H9 (cell line): Measurements from ENCODE around the gene FHIP1B. TPM values are rescaled to one million over a fixed set of nuclear protein-coding genes. Genes with fewer than 3 reads are reported as not detected.

ENCODE experiments used
- DNase-seq: peaks from one replicate; pipeline ENCODE4 v3.0.0-alpha.2; 2017
- H2AFZ ChIP-seq: one replicate; pipeline ENCODE4 v1.6.1; 2013; ENCODE audit warnings: mild to moderate bottlenecking, low read length, control low read depth, moderate library complexity
- H2AK5ac ChIP-seq: 2 replicates; pipeline ENCODE4 v1.6.1; 2013; ENCODE audit warnings: low read length, control low read depth, mixed read lengths; ENCODE audit not compliant: insufficient read length
- H2BK120ac ChIP-seq: one replicate; pipeline ENCODE4 v1.6.1; 2013; ENCODE audit warnings: low read depth, mild to moderate bottlenecking, low read length, control low read depth, inconsistent platforms; ENCODE audit not compliant: poor library complexity, severe bottlenecking
- H2BK12ac ChIP-seq: 2 replicates; pipeline ENCODE4 v1.6.1; 2013; ENCODE audit warnings: low read length, control low read depth, mixed read lengths, low read depth; ENCODE audit not compliant: insufficient read length
- H2BK15ac ChIP-seq: 2 replicates; pipeline ENCODE4 v1.6.1; 2013; ENCODE audit warnings: low read depth, low read length, control low read depth
- H2BK20ac ChIP-seq: one replicate; pipeline ENCODE4 v1.6.1; 2013; ENCODE audit warnings: low read depth, mild to moderate bottlenecking, low read length, control low read depth, inconsistent platforms; ENCODE audit not compliant: poor library complexity, severe bottlenecking
- H2BK5ac ChIP-seq: 2 replicates; pipeline ENCODE4 v1.6.1; 2013; ENCODE audit warnings: low read length, control low read depth, mixed read lengths; ENCODE audit not compliant: insufficient read length
- H3K14ac ChIP-seq: 2 replicates; pipeline ENCODE4 v1.6.1; 2013; ENCODE audit warnings: low read length, control low read depth; ENCODE audit not compliant: insufficient read depth
- H3K18ac ChIP-seq: 2 replicates; pipeline ENCODE4 v1.6.1; 2013; ENCODE audit warnings: low read depth, mild to moderate bottlenecking, mixed read lengths, low read length, control low read depth; ENCODE audit not compliant: insufficient read length
- H3K23ac ChIP-seq: 2 replicates; pipeline ENCODE4 v1.6.1; 2013; ENCODE audit warnings: low read length, control low read depth, mixed read lengths, low read depth; ENCODE audit not compliant: insufficient read length
- H3K23me2 ChIP-seq: 2 replicates; pipeline ENCODE4 v1.6.1; 2013; ENCODE audit warnings: low read depth, mild to moderate bottlenecking, mixed read lengths, low read length, control low read depth; ENCODE audit not compliant: insufficient read length, poor library complexity, severe bottlenecking
- H3K27ac ChIP-seq: 2 replicates; pipeline ENCODE4 v1.5.1; 2013; ENCODE audit warnings: low read length, control low read depth, mixed read lengths, low read depth; ENCODE audit not compliant: insufficient read length
- H3K27me3 ChIP-seq: 2 replicates; pipeline ENCODE4 v1.6.1; 2013; ENCODE audit warnings: low read length, control low read depth, inconsistent platforms; ENCODE audit not compliant: insufficient read depth
- H3K4ac ChIP-seq: 2 replicates; pipeline ENCODE4 v1.6.1; 2013; ENCODE audit warnings: low read depth, mild to moderate bottlenecking, control low read depth, inconsistent platforms, low read length, moderate library complexity
- H3K4me1 ChIP-seq: 2 replicates; pipeline ENCODE4 v1.6.1; 2013; ENCODE audit warnings: low read length, control low read depth, inconsistent platforms; ENCODE audit not compliant: insufficient read depth
- H3K4me2 ChIP-seq: 2 replicates; pipeline ENCODE4 v1.6.1; 2013; ENCODE audit warnings: low read length, control low read depth, mixed read lengths; ENCODE audit not compliant: insufficient read length, insufficient read depth
- H3K56ac ChIP-seq: 2 replicates; pipeline ENCODE4 v1.6.1; 2013; ENCODE audit warnings: low read depth, mild to moderate bottlenecking, mixed read lengths, low read length, control low read depth; ENCODE audit not compliant: insufficient read length
- H3K79me1 ChIP-seq: 2 replicates; pipeline ENCODE4 v1.6.1; 2013; ENCODE audit warnings: low read depth, mild to moderate bottlenecking, moderate library complexity, low read length, control low read depth, inconsistent platforms; ENCODE audit not compliant: insufficient read depth, poor library complexity, severe bottlenecking
- H3K79me2 ChIP-seq: 2 replicates; pipeline ENCODE4 v1.6.1; 2013; ENCODE audit warnings: low read length, control low read depth, inconsistent platforms; ENCODE audit not compliant: insufficient read depth
- H3K9ac ChIP-seq: 2 replicates; pipeline ENCODE4 v1.6.1; 2013; ENCODE audit warnings: low read length, control low read depth, mixed read lengths; ENCODE audit not compliant: insufficient read length; ENCODE audit errors: extremely low read depth
- H3K9me3 ChIP-seq: one replicate; pipeline ENCODE4 v1.6.1; 2013; ENCODE audit warnings: low read depth, low read length, inconsistent platforms; ENCODE audit not compliant: control insufficient read depth
- H3T11ph ChIP-seq: one replicate; pipeline ENCODE4 v1.6.1; 2013; ENCODE audit warnings: mild to moderate bottlenecking, low read length, control low read depth, inconsistent platforms
- H4K20me1 ChIP-seq: one replicate; pipeline ENCODE4 v1.6.1; 2013; ENCODE audit not compliant: control insufficient read depth, insufficient read length, insufficient read depth
- H4K5ac ChIP-seq: 2 replicates; pipeline ENCODE4 v1.6.1; 2013; ENCODE audit warnings: low read depth, mild to moderate bottlenecking, mixed read lengths, low read length, control low read depth; ENCODE audit not compliant: insufficient read length
- H4K8ac ChIP-seq: replicated peaks from 2 replicates; pipeline ENCODE4 v1.6.1; 2013; ENCODE audit warnings: low read length, control low read depth, mixed read lengths, low read depth; ENCODE audit not compliant: insufficient read length
- H4K91ac ChIP-seq: 2 replicates; pipeline ENCODE4 v1.6.1; 2013; ENCODE audit warnings: low read depth, mild to moderate bottlenecking, moderate library complexity, mixed read lengths, low read length, control low read depth; ENCODE audit not compliant: insufficient read length
- H3K27ac Mint-ChIP-seq, 3 experiments: 2 replicates in 2 of 3; 3 replicates in 1 of 3; pipeline ENCODE4 v1.8.0; 2020 to 2021; ENCODE audit warnings: mixed read lengths in 3 of 3, mild to moderate bottlenecking in 1 of 3, moderate library complexity in 1 of 3
- H3K27me3 Mint-ChIP-seq: 2 replicates; pipeline ENCODE4 v1.8.0; 2021; ENCODE audit warnings: low read depth, mild to moderate bottlenecking, moderate library complexity, mixed read lengths
- H3K36me3 Mint-ChIP-seq, 3 experiments: 2 replicates in 2 of 3; 3 replicates in 1 of 3; pipeline ENCODE4 v1.8.0; 2020 to 2021; ENCODE audit warnings: low read depth in 3 of 3, mixed read lengths in 3 of 3; ENCODE audit not compliant: insufficient read depth in 1 of 3
- H3K4me1 Mint-ChIP-seq, 2 experiments: 2 replicates each; pipeline ENCODE4 v1.8.0; 2020; ENCODE audit warnings: mixed read lengths in 2 of 2
- H3K4me3 Mint-ChIP-seq, 2 experiments: 2 replicates in 1 of 2; 3 replicates in 1 of 2; pipeline ENCODE4 v1.8.0; 2020 to 2021; ENCODE audit warnings: mild to moderate bottlenecking in 2 of 2, mixed read lengths in 2 of 2, moderate library complexity in 1 of 2
- H3K9me3 Mint-ChIP-seq, 2 experiments: 2 replicates in 1 of 2; 3 replicates in 1 of 2; pipeline ENCODE4 v1.8.0; 2020; ENCODE audit warnings: mild to moderate bottlenecking in 2 of 2, mixed read lengths in 2 of 2, moderate library complexity in 1 of 2
- CTCF ChIP-seq: fragments of 200-600 bp; sonication (generic); conservative IDR thresholded peaks from 3 replicates; pipeline ENCODE4 v1.8.0; 2021; ENCODE audit warnings: antibody characterized with exemption, mild to moderate bottlenecking
- WGBS: extraction: QIAGEN DNeasy Blood & Tissue Kit; methylation state at CpG from one replicate; pipeline ENCODE4 v1.1.7; 2013; ENCODE audit warnings: missing lambda C conversion rate, low lambda C conversion rate, mixed read lengths; ENCODE audit not compliant: insufficient read length; ENCODE audit errors: extremely low coverage; 5-methylcytosine and 5-hydroxymethylcytosine counted together
- total RNA-seq: library from RNA; stranded (reverse); gene quantifications from 2 replicates; pipeline ENCODE4 v1.2.1, GENCODE V29; 2021

FHIP1B gene
- total RNA-seq, 1 experiment from 2014 or later = 28.5 TPM

GRCh38 chr11:6268820-6269219, 34.4 kb upstream of the FHIP1B start:
- Histone ChIP-seq H4K8ac (no peak overlapping the region), H3K18ac (no peak overlapping the region), H3K4ac (no peak overlapping the region), H4K20me1 (no peaks in the 10 kb centered on the region), H3K23me2 (no peaks in the 10 kb centered on the region), H3K27me3 (no peaks in the 10 kb centered on the region), H2BK5ac (no peak overlapping the region), H2AFZ (no peak overlapping the region), H3K79me2 (no peaks in the 10 kb centered on the region), H3K4me1 (no peaks in the 10 kb centered on the region), H3K27ac (no peak overlapping the region), H2BK15ac (no peak overlapping the region), H3K14ac (no peak overlapping the region), H2BK20ac (no peak overlapping the region), H3K23ac (no peak overlapping the region), H2BK12ac (no peak overlapping the region), H4K5ac (no peak overlapping the region), H2BK120ac (no peak overlapping the region), H3K9ac (no peak overlapping the region), H2AK5ac (no peak overlapping the region), H3K56ac (no peak overlapping the region), H3K9me3 (no peaks in the 10 kb centered on the region), H3K79me1 (no peaks in the 10 kb centered on the region), H3T11ph (no peak overlapping the region), H4K91ac (no peak overlapping the region), H3K4me2 (no peak overlapping the region)
- Mint-ChIP-seq H3K9me3 (no peaks in the 10 kb centered on the region), H3K36me3 (peaks cover 0 to 28% (median 8%) of the 10 kb centered on the region in 3 experiments; a peak in 4 of 7 replicates), H3K4me1 (peaks cover 13 to 14% of the 10 kb centered on the region in 2 experiments), H3K4me3 (no peak overlapping the region), H3K27me3 (peaks cover 35% of the 10 kb centered on the region), H3K27ac (no peak overlapping the region)
- DNase-seq = no peak
- no CpG with 5 or more reads among the region's 1 CpG for WGBS
- TF ChIP-seq CTCF = no peak
